Measurements from ENCODE around the gene CIITA. TPM values are rescaled to one million over a fixed set of nuclear protein-coding genes. Genes with fewer than 3 reads are reported as not detected.
A peak's percentile ranks its signal among the peaks of the same experiment; 100 is the strongest.

Gene CIITA
- total RNA-seq, 2 experiments from 2014 or later: 2.4 to 3.0 TPM

GRCh38 chr16:10846213-10846998, 30.6 kb upstream of the CIITA start:
- Mint-ChIP-seq H3K36me3 (ENCODE audit: low read depth) (no peaks in the 10 kb centered on the region), H3K4me1 (ENCODE audit: low read depth) (no peaks in the 10 kb centered on the region), H3K27ac (no peak overlapping the region), H3K4me3 (no peak overlapping the region), H3K27me3 (peaks cover 10% of the 10 kb centered on the region), H3K9me3 (no peaks in the 10 kb centered on the region)
- intact Hi-C loops (cut with DNase I, micrococcal nuclease): no loop called here
- ChIA-PET CTCF (no interaction called here), POLR2A (no interaction called here)
- Histone ChIP-seq H3K27ac (ENCODE audit: low read depth in 1 of 2, low read length in 2 of 2) (no peak overlapping the region), H3K27me3 (ENCODE audit: control insufficient read depth in 1 of 2, insufficient read depth in 2 of 2, low read length in 2 of 2) (peaks cover 16 to 17% of the 10 kb centered on the region in 2 experiments), H3K4me1 (ENCODE audit: insufficient read depth, low read length) (no peaks in the 10 kb centered on the region), H3K36me3 (ENCODE audit: insufficient read depth, low read length) (no peaks in the 10 kb centered on the region), H3K9me3 (ENCODE audit: control insufficient read depth in 1 of 2, insufficient read depth in 1 of 2, low read length in 2 of 2) (no peaks in the 10 kb centered on the region), H3K4me3 (ENCODE audit: low read length) (no peak overlapping the region)
- ATAC-seq (ENCODE audit: poor library complexity) (no peak), DNase-seq (no peak)
- no peak for TF ChIP-seq CTCF (IDR thresholded peaks at IDR 0.05)

GRCh38 chr16:10847176-10847575, 29.8 kb upstream of the CIITA start:
- Mint-ChIP-seq H3K9me3 (no peaks in the 10 kb centered on the region), H3K27ac (no peak overlapping the region), H3K36me3 (ENCODE audit: low read depth) (no peaks in the 10 kb centered on the region), H3K4me1 (ENCODE audit: low read depth) (peaks cover 2% of the 10 kb centered on the region), H3K27me3 (peaks cover 10% of the 10 kb centered on the region), H3K4me3 (no peak overlapping the region)
- intact Hi-C loops (cut with DNase I, micrococcal nuclease): no loop called here
- H3K4me3 ChIP-seq (ENCODE audit: low read length): no peak overlapping the region
- peaks cover 1% of the 10 kb centered on the region for H3K4me1 ChIP-seq (ENCODE audit: insufficient read depth, low read length)
- ATAC-seq (ENCODE audit: poor library complexity) (no peak), DNase-seq (peak in 2 of 14 experiments; percentile 25 to 38)
- H3K27me3 ChIP-seq (ENCODE audit: control insufficient read depth in 1 of 2, insufficient read depth in 2 of 2, low read length in 2 of 2): peaks cover 16 to 17% of the 10 kb centered on the region in 2 experiments
- no peak for TF ChIP-seq CTCF (IDR thresholded peaks at IDR 0.05)
- CTCF ChIA-PET: no interaction called here
- no peaks in the 10 kb centered on the region for H3K36me3 ChIP-seq (ENCODE audit: insufficient read depth, low read length)
- no peak overlapping the region for H3K27ac ChIP-seq (ENCODE audit: low read depth in 1 of 2, low read length in 2 of 2)
- POLR2A ChIA-PET: no interaction called here
- H3K9me3 ChIP-seq (ENCODE audit: control insufficient read depth in 1 of 2, insufficient read depth in 1 of 2, low read length in 2 of 2): no peaks in the 10 kb centered on the region

- Mint-ChIP-seq H3K4me1 (ENCODE audit: low read depth) (peaks cover 11% of the 10 kb centered on the region), H3K27ac (no peak overlapping the region), H3K27me3 (peaks cover 10% of the 10 kb centered on the region), H3K4me3 (no peak overlapping the region), H3K9me3 (no peaks in the 10 kb centered on the region), H3K36me3 (ENCODE audit: low read depth) (no peaks in the 10 kb centered on the region)
- peaks cover 15 to 16% of the 10 kb centered on the region in 2 experiments for H3K27me3 ChIP-seq (ENCODE audit: control insufficient read depth in 1 of 2, insufficient read depth in 2 of 2, low read length in 2 of 2)
- ChIA-PET CTCF (no interaction called here), POLR2A (no interaction called here)
- no peak overlapping the region for H3K27ac ChIP-seq (ENCODE audit: low read depth in 1 of 2, low read length in 2 of 2)
- H3K36me3 ChIP-seq (ENCODE audit: insufficient read depth, low read length): no peaks in the 10 kb centered on the region
- H3K9me3 ChIP-seq (ENCODE audit: control insufficient read depth in 1 of 2, insufficient read depth in 1 of 2, low read length in 2 of 2): no peaks in the 10 kb centered on the region
- H3K4me1 ChIP-seq (ENCODE audit: insufficient read depth, low read length): peaks cover 2% of the 10 kb centered on the region
- intact Hi-C loops (cut with DNase I, micrococcal nuclease): loop anchor here in 1 of 2 experiments (10.0 kb wide), 1 partner anchor 1995 kb away; no protein-coding TSS in a partner anchor
- no peak for DNase-seq
- ATAC-seq (ENCODE audit: poor library complexity): no peak
- TF ChIP-seq CTCF (IDR thresholded peaks at IDR 0.05): no peak
- no peak overlapping the region for H3K4me3 ChIP-seq (ENCODE audit: low read length)
Observed at GRCh38 chr16:10849736-10850477, 27.1 kb upstream of the CIITA start.
